ENCODE results near the gene GALT.

The GALT gene

DNA sequence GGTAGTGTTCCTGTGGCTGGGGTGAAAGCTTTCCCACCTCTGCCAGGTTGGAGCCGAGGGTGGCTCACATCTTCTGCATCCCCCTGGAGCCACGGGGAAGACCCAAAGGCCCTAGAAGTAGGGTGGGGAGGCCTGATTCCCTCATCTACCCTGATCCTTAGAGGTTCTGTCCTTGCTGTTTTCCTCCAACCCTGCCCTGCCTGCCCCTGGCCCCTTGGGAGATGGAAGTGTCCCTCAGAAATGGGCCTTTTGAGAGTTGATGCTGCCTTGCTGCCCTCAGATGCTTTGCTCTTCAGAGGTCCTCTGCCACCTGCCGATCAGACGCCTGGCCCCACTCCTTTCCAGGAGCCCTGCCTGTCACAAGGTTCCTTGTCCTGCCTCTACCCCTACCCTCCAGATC is 38.3 kb downstream of the GALT start:
- no peaks in the 10 kb centered on the region for H3K4me1 ChIP-seq (ENCODE audit: control insufficient read depth, insufficient read depth, low read length)
- no peaks in the 10 kb centered on the region for H3K9me3 ChIP-seq (ENCODE audit: control insufficient read depth, low read length)
- H3K4me3 ChIP-seq (ENCODE audit: insufficient read depth, low read depth, low read length) = no peak overlapping the region
- H3K27ac ChIP-seq (ENCODE audit: insufficient read depth, low read depth, low read length, poor library complexity, severe bottlenecking) = no peak overlapping the region
- 93% methylated on average over 4 of the region's 4 CpGs for WGBS, 2 experiments
- no peaks in the 10 kb centered on the region for H3K36me3 ChIP-seq (ENCODE audit: control insufficient read depth, insufficient read depth, low read length)
- no peaks in the 10 kb centered on the region for H3K27me3 ChIP-seq (ENCODE audit: control insufficient read depth, insufficient read depth, low read length, poor library complexity, severe bottlenecking)

DNA sequence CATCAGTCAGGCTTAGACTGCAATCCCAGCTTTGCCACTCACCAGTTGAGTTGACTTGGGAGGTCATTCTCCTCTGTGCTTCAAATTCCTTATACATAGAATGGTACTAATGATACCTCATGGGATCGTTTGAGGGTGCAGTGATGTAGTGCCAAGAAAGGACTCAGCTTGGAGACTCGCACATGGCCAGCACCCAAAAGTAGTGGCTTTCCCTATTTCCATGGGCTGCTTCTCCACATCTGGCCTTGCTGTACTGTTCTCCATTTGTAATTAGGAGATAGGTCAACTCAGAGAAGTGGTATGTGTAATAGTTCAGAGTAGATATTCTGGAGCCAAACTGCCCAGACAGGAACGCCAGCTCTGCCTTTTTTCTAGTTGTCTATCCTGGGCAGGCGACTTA is 39.1 kb downstream of the GALT start:
- 96% methylated on average over 4 of the region's 4 CpGs for WGBS, 2 experiments
- Histone ChIP-seq H3K9me3 (ENCODE audit: control insufficient read depth, low read length) (no peaks in the 10 kb centered on the region), H3K4me3 (ENCODE audit: insufficient read depth, low read depth, low read length) (no peak overlapping the region), H3K27ac (ENCODE audit: insufficient read depth, low read depth, low read length, poor library complexity, severe bottlenecking) (no peak overlapping the region), H3K4me1 (ENCODE audit: control insufficient read depth, insufficient read depth, low read length) (no peaks in the 10 kb centered on the region), H3K27me3 (ENCODE audit: control insufficient read depth, insufficient read depth, low read length, poor library complexity, severe bottlenecking) (no peaks in the 10 kb centered on the region), H3K36me3 (ENCODE audit: control insufficient read depth, insufficient read depth, low read length) (no peaks in the 10 kb centered on the region)

DNA sequence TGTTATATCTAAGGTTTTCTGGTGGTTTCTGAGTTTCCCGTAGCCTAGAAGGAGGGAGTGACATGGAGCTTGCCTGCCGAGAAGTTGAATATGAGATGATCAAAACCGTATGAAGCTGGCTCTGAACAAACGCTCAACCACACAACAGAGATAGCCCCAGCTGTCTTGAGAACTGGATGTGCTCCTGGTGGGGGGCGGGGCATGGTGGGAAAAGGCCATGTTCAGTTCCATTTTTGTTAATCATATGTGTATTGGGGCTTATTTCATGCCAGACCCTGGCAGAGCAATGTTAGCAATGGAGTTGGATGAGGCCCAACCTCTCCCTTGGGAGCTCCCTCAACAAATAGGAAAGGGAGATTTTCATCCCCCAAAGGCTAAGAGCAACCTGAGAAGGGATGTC is 39.8 kb downstream of the GALT start:
- WGBS, 2 experiments = 96% methylated on average over 5 of the region's 5 CpGs
- no peak overlapping the region for H3K27ac ChIP-seq (ENCODE audit: insufficient read depth, low read depth, low read length, poor library complexity, severe bottlenecking)
- no peaks in the 10 kb centered on the region for H3K9me3 ChIP-seq (ENCODE audit: control insufficient read depth, low read length)
- H3K36me3 ChIP-seq (ENCODE audit: control insufficient read depth, insufficient read depth, low read length) = no peaks in the 10 kb centered on the region
- H3K27me3 ChIP-seq (ENCODE audit: control insufficient read depth, insufficient read depth, low read length, poor library complexity, severe bottlenecking) = no peaks in the 10 kb centered on the region
- H3K4me3 ChIP-seq (ENCODE audit: insufficient read depth, low read depth, low read length) = no peak overlapping the region
- H3K4me1 ChIP-seq (ENCODE audit: control insufficient read depth, insufficient read depth, low read length) = no peaks in the 10 kb centered on the region

DNA sequence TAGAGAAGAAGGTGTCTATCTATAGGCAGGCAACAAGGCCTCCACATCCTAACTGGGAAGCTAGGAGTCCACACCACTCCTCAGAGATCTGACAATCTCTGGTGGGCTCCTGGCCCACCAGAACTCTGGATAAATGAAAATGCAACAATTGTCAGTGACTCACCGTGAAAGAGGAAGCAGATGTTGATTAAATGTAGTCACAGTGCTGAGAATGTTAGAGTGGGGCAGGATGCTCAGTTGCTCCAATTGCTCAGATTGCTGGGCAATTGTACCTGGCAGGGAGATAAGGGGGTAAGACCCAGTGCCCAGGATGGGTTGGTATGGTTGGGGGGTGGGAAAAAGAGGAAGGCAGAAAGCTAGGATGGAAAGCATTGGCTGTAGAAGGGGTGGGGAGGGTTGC is 40.3 kb downstream of the GALT start:
- Histone ChIP-seq H3K9me3 (ENCODE audit: control insufficient read depth, low read length) (no peaks in the 10 kb centered on the region), H3K4me1 (ENCODE audit: control insufficient read depth, insufficient read depth, low read length) (no peaks in the 10 kb centered on the region), H3K4me3 (ENCODE audit: insufficient read depth, low read depth, low read length) (no peak overlapping the region), H3K36me3 (ENCODE audit: control insufficient read depth, insufficient read depth, low read length) (no peaks in the 10 kb centered on the region), H3K27me3 (ENCODE audit: control insufficient read depth, insufficient read depth, low read length, poor library complexity, severe bottlenecking) (no peaks in the 10 kb centered on the region), H3K27ac (ENCODE audit: insufficient read depth, low read depth, low read length, poor library complexity, severe bottlenecking) (no peak overlapping the region)
- 93 to 95% methylated on average over 1 of the region's 1 CpG for WGBS, 2 experiments

DNA sequence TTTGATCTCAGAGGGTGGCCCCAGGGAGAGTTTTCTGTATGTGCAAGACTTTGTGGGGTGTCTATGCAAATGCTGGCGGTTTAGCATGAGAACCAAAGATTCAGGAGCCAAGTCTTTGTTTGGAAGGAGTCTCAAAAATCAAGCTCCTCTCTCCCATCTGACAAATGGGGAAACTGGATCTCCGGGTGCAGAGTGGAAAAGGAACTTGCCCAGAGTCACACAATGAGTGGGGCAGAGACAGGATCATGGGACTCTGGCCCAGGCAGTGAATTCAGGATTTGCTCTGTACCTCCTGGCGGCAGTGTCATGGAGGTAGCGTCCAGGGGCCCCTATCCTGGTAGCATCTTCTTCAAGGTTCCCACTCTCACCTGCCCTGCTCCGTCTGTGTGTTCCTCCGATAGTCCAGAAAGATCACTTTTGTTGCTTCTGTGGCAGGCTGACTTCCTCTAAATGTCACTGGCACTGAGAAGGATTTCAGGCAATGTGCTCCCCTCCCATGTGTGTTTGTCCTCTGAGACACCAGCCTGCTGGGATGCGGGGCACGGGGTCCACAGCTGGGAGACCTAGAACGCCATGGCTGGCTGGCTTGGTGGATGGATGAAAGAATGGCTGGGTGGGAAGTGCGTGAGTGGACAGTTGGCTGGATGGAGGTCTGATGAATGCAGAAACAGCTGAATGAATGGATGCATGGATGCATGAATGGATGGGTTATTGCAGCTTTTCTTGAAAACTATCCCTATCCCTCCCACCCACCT is 41.0 kb downstream of the GALT start:
- Histone ChIP-seq H3K4me3 (ENCODE audit: insufficient read depth, low read depth, low read length) (no peak overlapping the region), H3K36me3 (ENCODE audit: control insufficient read depth, insufficient read depth, low read length) (no peaks in the 10 kb centered on the region), H3K27ac (ENCODE audit: insufficient read depth, low read depth, low read length, poor library complexity, severe bottlenecking) (no peak overlapping the region), H3K27me3 (ENCODE audit: control insufficient read depth, insufficient read depth, low read length, poor library complexity, severe bottlenecking) (no peaks in the 10 kb centered on the region), H3K9me3 (ENCODE audit: control insufficient read depth, low read length) (no peaks in the 10 kb centered on the region), H3K4me1 (ENCODE audit: control insufficient read depth, insufficient read depth, low read length) (no peaks in the 10 kb centered on the region)
- WGBS, 2 experiments = 87 to 91% methylated on average over 10 of the region's 10 CpGs

DNA sequence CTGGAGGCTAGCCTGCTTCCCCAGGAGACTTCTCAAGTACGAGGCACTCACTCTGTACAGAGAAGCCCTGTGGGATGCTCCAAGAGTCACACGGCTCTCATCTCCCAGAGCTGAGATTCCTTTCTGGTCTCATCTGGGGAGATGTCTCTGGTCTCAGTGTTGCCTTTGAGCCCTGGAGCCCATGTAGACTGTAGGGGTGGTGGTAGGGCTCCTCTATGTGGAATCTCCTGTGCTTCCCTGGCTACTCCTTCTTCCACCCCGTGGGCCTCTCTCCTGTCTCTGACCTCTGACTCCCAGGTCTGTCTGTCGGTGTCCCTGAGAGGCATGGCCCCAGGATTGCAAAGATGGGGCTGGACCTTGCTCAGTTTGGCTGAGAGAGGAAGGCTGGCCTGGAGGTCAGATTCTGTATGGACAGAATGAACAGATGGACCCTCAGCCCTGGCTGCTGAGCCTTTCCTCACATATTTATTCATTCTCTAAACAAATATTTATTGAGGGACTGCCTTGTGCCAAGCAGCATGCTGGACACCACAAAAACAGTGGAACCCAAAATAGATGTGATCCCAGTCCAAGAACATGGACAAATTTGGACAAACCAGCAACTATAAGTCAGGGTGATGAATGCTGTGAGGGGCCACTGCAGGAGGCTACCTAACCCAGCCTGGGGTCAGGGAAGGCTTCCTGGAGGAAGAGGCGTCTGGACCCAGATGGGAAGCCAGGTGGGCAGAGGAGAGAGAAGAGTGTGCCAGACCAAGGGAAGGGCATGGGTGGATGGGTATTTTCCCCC is 42.0 kb downstream of the GALT start:
- Histone ChIP-seq H3K27me3 (ENCODE audit: control insufficient read depth, insufficient read depth, low read length, poor library complexity, severe bottlenecking) (no peaks in the 10 kb centered on the region), H3K4me1 (ENCODE audit: control insufficient read depth, insufficient read depth, low read length) (no peaks in the 10 kb centered on the region), H3K27ac (ENCODE audit: insufficient read depth, low read depth, low read length, poor library complexity, severe bottlenecking) (no peak overlapping the region), H3K9me3 (ENCODE audit: control insufficient read depth, low read length) (no peaks in the 10 kb centered on the region), H3K36me3 (ENCODE audit: control insufficient read depth, insufficient read depth, low read length) (no peaks in the 10 kb centered on the region), H3K4me3 (ENCODE audit: insufficient read depth, low read depth, low read length) (no peak overlapping the region)
- 92 to 93% methylated on average over 5 of the region's 5 CpGs for WGBS, 2 experiments

DNA sequence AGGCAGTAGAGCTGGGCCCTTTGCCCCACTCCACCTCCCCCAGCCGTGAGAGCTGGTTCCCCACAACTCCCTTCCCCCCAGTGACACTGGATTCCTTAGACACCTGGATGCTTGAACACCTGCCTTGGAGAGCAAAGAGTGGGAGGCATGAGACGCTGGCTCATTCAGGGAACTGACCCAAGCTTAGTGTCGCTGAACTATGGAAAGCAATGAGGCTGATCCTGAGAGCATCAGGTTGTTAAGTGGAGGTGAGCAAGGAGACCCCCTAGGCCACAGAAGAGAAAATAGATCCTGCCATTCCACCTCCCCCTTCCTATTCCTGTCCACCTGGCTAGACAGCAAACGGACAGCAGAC is 42.6 kb downstream of the GALT start:
- H3K4me3 ChIP-seq (ENCODE audit: insufficient read depth, low read depth, low read length) = no peak overlapping the region
- WGBS, 2 experiments = 90 to 92% methylated on average over 4 of the region's 4 CpGs
- no peaks in the 10 kb centered on the region for H3K4me1 ChIP-seq (ENCODE audit: control insufficient read depth, insufficient read depth, low read length)
- no peaks in the 10 kb centered on the region for H3K9me3 ChIP-seq (ENCODE audit: control insufficient read depth, low read length)
- H3K27ac ChIP-seq (ENCODE audit: insufficient read depth, low read depth, low read length, poor library complexity, severe bottlenecking) = no peak overlapping the region
- no peaks in the 10 kb centered on the region for H3K27me3 ChIP-seq (ENCODE audit: control insufficient read depth, insufficient read depth, low read length, poor library complexity, severe bottlenecking)
- no peaks in the 10 kb centered on the region for H3K36me3 ChIP-seq (ENCODE audit: control insufficient read depth, insufficient read depth, low read length)

DNA sequence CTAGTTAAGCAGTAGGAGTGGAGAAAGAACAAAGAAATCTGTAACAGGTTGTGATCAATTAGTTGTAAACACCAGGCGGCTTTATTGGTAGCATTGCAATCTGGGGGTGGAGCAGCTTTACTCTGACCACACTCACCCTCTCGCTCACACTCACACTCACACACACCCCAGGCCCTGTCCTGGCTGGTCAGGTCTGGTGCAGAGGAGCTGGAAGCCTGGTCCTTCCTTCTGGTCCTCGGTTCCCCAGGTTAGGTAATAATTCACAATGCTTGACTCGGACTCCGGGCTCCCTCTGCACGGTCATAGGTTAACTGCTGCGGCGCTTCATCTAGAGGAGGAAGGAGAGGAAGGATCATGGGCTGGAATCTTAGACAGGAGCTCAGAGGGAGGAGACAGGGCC is 43.0 kb downstream of the GALT start:
- WGBS, 2 experiments = 94 to 97% methylated on average over 8 of the region's 8 CpGs
- H3K9me3 ChIP-seq (ENCODE audit: control insufficient read depth, low read length) = no peaks in the 10 kb centered on the region

DNA sequence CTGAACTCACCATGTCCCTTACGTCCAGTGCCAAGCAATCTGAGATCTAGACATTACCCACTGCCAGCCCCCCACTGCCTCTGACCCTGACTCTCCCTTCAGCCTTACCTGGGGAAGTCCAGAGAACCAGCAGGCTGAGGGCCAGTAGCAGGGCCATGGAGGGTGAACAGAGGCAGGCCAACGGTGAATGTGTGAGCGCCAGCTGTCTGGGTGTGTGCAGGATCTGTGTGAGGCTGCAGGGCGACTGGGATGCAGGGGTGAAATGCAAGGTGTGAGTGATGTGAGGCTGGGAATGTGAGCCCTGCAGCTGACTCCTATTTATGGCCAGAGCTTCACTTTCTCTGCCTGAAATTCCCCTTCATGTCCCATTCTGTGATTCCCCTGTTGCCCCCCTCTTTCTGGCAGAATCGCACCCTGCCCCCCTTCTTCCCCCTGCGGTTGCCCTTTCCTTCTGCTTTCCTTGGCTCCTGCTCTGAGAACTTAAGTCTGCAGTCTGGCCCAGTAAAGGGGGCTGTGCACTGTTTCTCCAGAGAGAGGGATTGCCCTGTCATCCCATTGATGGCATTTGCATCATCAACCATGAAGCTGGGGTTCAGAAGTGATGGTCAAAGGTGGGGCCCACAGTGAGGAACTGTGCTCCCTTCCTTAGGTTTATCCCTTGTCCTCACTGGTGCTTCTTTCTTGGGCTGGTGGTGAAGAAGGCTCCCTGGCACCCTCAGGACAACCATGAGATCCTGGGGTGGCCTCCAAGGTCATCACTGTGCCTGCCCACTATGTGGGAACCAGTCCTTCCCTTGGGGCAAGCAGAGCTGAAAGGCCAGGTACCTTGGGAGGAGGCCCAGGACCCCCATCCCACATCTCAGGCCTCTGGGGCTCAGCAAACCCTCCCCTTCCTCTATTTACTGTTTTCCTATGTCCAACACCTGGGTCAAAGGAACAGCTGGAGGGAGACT is 44.8 kb downstream of the GALT start, which contains the start of gene CCL19:
TSS of gene CCL19 (minus strand) at position 294 of the 953 bp plus-strand sequence. CDS start at position 157, 137 bp downstream.
- no peaks in the 10 kb centered on the region for H3K27me3 ChIP-seq (ENCODE audit: control insufficient read depth, insufficient read depth, low read length, poor library complexity, severe bottlenecking)
- no peak within 1 kb of the TSS for H3K27ac ChIP-seq (ENCODE audit: insufficient read depth, low read depth, low read length, poor library complexity, severe bottlenecking)
- H3K9me3 ChIP-seq (ENCODE audit: control insufficient read depth, low read length) = no peaks in the 10 kb centered on the region
- no peaks in the 10 kb centered on the region for H3K36me3 ChIP-seq (ENCODE audit: control insufficient read depth, insufficient read depth, low read length)
- no peaks in the 10 kb centered on the region for H3K4me1 ChIP-seq (ENCODE audit: control insufficient read depth, insufficient read depth, low read length)
- no peak within 1 kb of the TSS for H3K4me3 ChIP-seq (ENCODE audit: insufficient read depth, low read depth, low read length)
- 86 to 89% methylated on average over 6 of the region's 6 CpGs for WGBS, 2 experiments

More for the DNA sequence above, 43.0 kb downstream of the GALT start:
- Histone ChIP-seq H3K4me3 (ENCODE audit: insufficient read depth, low read depth, low read length) (no peak overlapping the region), H3K27me3 (ENCODE audit: control insufficient read depth, insufficient read depth, low read length, poor library complexity, severe bottlenecking) (no peaks in the 10 kb centered on the region), H3K36me3 (ENCODE audit: control insufficient read depth, insufficient read depth, low read length) (no peaks in the 10 kb centered on the region), H3K4me1 (ENCODE audit: control insufficient read depth, insufficient read depth, low read length) (no peaks in the 10 kb centered on the region), H3K27ac (ENCODE audit: insufficient read depth, low read depth, low read length, poor library complexity, severe bottlenecking) (no peak overlapping the region)

DNA sequence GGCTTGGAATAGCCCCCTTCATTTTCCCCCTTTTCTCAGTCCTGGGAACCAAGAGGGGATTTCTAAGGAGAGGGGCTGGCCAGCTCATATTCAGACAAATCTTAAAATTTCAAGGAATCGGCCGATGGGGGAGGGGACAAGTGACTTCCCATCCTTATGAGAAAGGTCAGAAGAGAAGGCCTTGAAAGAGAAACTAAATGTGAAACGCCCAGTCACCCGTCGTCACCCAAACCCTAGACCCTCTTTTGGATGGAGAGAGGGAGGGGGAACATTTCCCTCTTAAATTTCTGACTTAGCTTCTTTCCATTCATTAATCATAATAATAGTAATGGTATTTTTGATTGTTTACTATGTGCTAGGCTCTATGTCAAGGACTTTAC is 45.5 kb downstream of the GALT start:
- WGBS, 2 experiments = 94 to 99% methylated on average over 5 of the region's 5 CpGs
- H3K4me1 ChIP-seq (ENCODE audit: control insufficient read depth, insufficient read depth, low read length) = no peaks in the 10 kb centered on the region
- H3K27me3 ChIP-seq (ENCODE audit: control insufficient read depth, insufficient read depth, low read length, poor library complexity, severe bottlenecking) = no peaks in the 10 kb centered on the region

More for the DNA sequence above, 45.5 kb downstream of the GALT start:
- H3K36me3 ChIP-seq (ENCODE audit: control insufficient read depth, insufficient read depth, low read length) = no peaks in the 10 kb centered on the region
- no peak overlapping the region for H3K27ac ChIP-seq (ENCODE audit: insufficient read depth, low read depth, low read length, poor library complexity, severe bottlenecking)
- no peak overlapping the region for H3K4me3 ChIP-seq (ENCODE audit: insufficient read depth, low read depth, low read length)
- no peaks in the 10 kb centered on the region for H3K9me3 ChIP-seq (ENCODE audit: control insufficient read depth, low read length)
